Duodenal mucosa (tissue), 2 donors: ENCODE results near the gene BMP2K.

Experiments used
- H3K27ac ChIP-seq: one replicate; pipeline ENCODE4 v1.7.0; 2013; ENCODE audit warnings: low read depth, low read length
- H3K27me3 ChIP-seq, 2 donors: one replicate each; pipeline ENCODE4 v1.7.0; 2013; ENCODE audit warnings: low read length in 2 of 2, control low read depth in 1 of 2; ENCODE audit not compliant: insufficient read depth in 2 of 2, control insufficient read depth in 1 of 2
- H3K36me3 ChIP-seq, 2 donors: one replicate each; pipeline ENCODE4 v1.7.0; 2013; ENCODE audit warnings: low read length in 2 of 2, control low read depth in 1 of 2; ENCODE audit not compliant: insufficient read depth in 2 of 2, control insufficient read depth in 1 of 2
- H3K4me1 ChIP-seq, 2 donors: one replicate each; pipeline ENCODE4 v1.7.0; 2013; ENCODE audit warnings: low read length in 2 of 2, control low read depth in 1 of 2; ENCODE audit not compliant: insufficient read depth in 2 of 2, control insufficient read depth in 1 of 2
- H3K4me3 ChIP-seq, 2 donors: one replicate each; pipeline ENCODE4 v1.7.0; 2013; ENCODE audit warnings: low read length in 2 of 2, low read depth in 1 of 2
- H3K9ac ChIP-seq, 2 donors: one replicate each; pipeline ENCODE4 v1.7.0; 2013; ENCODE audit warnings: low read length in 2 of 2, low read depth in 1 of 2
- H3K9me3 ChIP-seq, 2 donors: one replicate each; pipeline ENCODE4 v1.7.0; 2013; ENCODE audit warnings: low read length in 2 of 2, control low read depth in 1 of 2; ENCODE audit not compliant: control insufficient read depth in 1 of 2

Gene BMP2K

DNA sequence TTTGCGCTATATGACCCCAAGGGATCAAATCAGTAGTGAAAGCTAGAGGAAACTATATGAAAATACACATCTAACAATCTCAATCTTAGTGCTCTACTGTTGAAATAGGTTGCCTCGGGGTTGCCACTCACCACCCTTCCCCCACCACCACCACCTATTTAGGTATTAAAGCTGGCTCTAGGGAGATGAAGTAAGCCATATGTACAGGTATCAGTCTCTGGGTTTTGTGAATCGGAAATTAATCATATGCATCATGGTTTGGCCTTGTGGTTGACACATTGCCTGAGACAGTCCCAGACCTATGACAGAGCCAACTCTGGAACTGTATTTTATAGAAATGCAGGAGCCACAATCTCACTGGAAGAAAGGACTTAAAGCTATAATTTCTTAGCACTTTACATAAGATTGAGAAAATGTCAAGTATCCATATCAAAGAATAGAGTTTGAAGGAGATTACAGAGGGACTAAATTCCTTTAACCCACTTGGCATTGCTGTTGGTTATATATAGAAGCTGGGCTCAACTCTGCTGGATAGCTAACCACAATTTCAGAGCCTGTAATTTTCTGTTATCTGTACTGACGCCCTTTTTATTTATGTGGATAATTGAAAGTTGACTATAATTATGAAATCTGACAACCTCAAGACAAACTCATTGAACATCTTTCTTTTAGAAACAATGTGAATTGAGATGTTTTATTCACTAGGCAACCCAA lies 26.7 kb upstream of the BMP2K start:
- Histone ChIP-seq H3K27me3 (no peaks in the 10 kb centered on the region), H3K4me3 (no peak overlapping the region), H3K27ac (no peak overlapping the region), H3K9me3 (no peaks in the 10 kb centered on the region), H3K36me3 (no peaks in the 10 kb centered on the region), H3K9ac (no peak overlapping the region), H3K4me1 (peaks cover 4 to 6% of the 10 kb centered on the region in 2 donors)

- H3K9me3 ChIP-seq: no peaks in the 10 kb centered on the region
- peaks cover 4 to 6% of the 10 kb centered on the region in 2 donors for H3K4me1 ChIP-seq
- no peak overlapping the region for H3K4me3 ChIP-seq
- no peak overlapping the region for H3K9ac ChIP-seq
- no peak overlapping the region for H3K27ac ChIP-seq
- no peaks in the 10 kb centered on the region for H3K36me3 ChIP-seq
- H3K27me3 ChIP-seq: no peaks in the 10 kb centered on the region
These were observed 26.0 kb upstream of the BMP2K start for GRCh38 chr4:78749972-78750727.

- no peaks in the 10 kb centered on the region for H3K27me3 ChIP-seq
- no peak overlapping the region for H3K4me3 ChIP-seq
- H3K9me3 ChIP-seq: no peaks in the 10 kb centered on the region
- peaks cover 4 to 6% of the 10 kb centered on the region in 2 donors for H3K4me1 ChIP-seq
- no peaks in the 10 kb centered on the region for H3K36me3 ChIP-seq
- no peak overlapping the region for H3K27ac ChIP-seq
- H3K9ac ChIP-seq: no peak overlapping the region
These were observed 23.1 kb upstream of the BMP2K start for GRCh38 chr4:78753091-78753490.

GRCh38 chr4:78754872-78755271 lies 21.3 kb upstream of the BMP2K start:
- no peak overlapping the region for H3K9ac ChIP-seq
- no peak overlapping the region for H3K27ac ChIP-seq
- H3K36me3 ChIP-seq: no peaks in the 10 kb centered on the region
- no peaks in the 10 kb centered on the region for H3K27me3 ChIP-seq
- H3K4me1 ChIP-seq: peaks cover 4 to 6% of the 10 kb centered on the region in 2 donors
- H3K9me3 ChIP-seq: no peaks in the 10 kb centered on the region
- no peak overlapping the region for H3K4me3 ChIP-seq

- no peaks in the 10 kb centered on the region for H3K36me3 ChIP-seq
These were observed 20.0 kb upstream of the BMP2K start for GRCh38 chr4:78756137-78756536.

DNA sequence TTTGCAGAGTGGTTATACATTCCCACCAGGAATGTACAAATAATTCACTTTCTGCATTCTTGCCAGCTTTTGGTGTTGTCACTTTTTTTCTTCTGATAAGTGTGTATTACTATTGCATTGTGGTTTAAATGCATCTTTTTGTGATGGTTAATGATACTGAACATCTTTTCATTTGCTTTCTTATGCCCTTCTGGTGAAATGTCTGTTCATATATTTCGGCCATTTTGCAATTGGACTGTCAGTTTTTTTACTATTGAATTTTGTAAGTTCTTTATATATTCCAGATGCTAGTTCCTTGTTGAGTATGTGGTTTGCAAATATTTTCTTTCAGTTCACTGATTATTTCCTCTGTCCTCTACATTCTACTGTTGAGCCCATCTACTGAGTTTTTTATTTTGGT lies 19.4 kb upstream of the BMP2K start:
- Histone ChIP-seq H3K36me3 (no peaks in the 10 kb centered on the region), H3K4me3 (no peak overlapping the region), H3K4me1 (no peaks in the 10 kb centered on the region), H3K9me3 (no peaks in the 10 kb centered on the region), H3K27ac (no peak overlapping the region), H3K27me3 (no peaks in the 10 kb centered on the region), H3K9ac (no peak overlapping the region)

More at GRCh38 chr4:78756137-78756536, 20.0 kb upstream of the BMP2K start:
- Histone ChIP-seq H3K27me3 (no peaks in the 10 kb centered on the region), H3K4me1 (no peaks in the 10 kb centered on the region), H3K4me3 (no peak overlapping the region), H3K9me3 (no peaks in the 10 kb centered on the region), H3K27ac (no peak overlapping the region), H3K9ac (no peak overlapping the region)

DNA sequence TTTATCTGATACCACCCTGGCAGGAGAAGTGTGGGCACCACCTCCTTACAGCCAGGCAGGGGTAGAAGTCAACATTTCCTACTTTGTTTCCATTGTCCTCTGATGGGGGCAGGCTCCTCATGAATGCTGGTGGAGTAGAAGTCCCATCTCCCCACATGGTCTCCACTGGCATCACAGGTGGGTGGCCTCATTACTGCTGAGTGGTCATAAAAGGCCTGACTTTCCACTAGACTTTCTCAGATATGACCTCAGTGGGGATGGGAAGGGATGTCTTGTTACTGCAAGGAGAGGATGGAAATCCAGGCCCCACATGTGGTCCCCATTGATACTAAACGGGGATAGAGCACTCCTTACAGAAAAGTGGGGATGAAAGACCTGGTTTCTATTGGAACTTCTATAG lies 18.6 kb upstream of the BMP2K start:
- Histone ChIP-seq H3K27ac (no peak overlapping the region), H3K4me3 (no peak overlapping the region), H3K9ac (no peak overlapping the region), H3K36me3 (no peaks in the 10 kb centered on the region), H3K4me1 (no peaks in the 10 kb centered on the region), H3K27me3 (no peaks in the 10 kb centered on the region), H3K9me3 (no peaks in the 10 kb centered on the region)

- Histone ChIP-seq H3K27me3 (no peaks in the 10 kb centered on the region), H3K4me1 (no peaks in the 10 kb centered on the region), H3K9me3 (no peaks in the 10 kb centered on the region), H3K36me3 (no peaks in the 10 kb centered on the region), H3K9ac (no peak overlapping the region), H3K27ac (no peak overlapping the region), H3K4me3 (no peak overlapping the region)
These were observed 18.1 kb upstream of the BMP2K start for GRCh38 chr4:78758085-78758484.

DNA sequence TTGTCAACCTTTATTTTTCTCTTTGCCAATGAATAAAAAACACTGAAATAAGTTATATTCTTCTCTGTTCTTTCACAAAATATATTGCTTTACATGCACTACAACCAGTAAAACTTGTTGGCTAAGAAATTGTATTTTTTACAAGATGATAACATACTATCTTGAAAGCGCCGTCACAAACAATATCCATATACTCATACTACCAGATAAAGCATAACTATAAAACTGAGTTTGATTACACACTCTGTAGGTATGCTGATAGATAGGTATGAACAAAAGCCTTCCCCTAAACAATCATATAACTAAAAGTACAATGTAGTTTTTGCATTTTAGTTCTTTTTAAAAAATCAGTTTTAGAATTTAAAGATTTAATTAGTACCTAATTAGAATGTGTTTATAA lies 13.6 kb upstream of the BMP2K start:
- Histone ChIP-seq H3K27me3 (no peaks in the 10 kb centered on the region), H3K9ac (no peak overlapping the region), H3K27ac (no peak overlapping the region), H3K4me1 (no peaks in the 10 kb centered on the region), H3K36me3 (no peaks in the 10 kb centered on the region), H3K9me3 (no peaks in the 10 kb centered on the region), H3K4me3 (no peak overlapping the region)

DNA sequence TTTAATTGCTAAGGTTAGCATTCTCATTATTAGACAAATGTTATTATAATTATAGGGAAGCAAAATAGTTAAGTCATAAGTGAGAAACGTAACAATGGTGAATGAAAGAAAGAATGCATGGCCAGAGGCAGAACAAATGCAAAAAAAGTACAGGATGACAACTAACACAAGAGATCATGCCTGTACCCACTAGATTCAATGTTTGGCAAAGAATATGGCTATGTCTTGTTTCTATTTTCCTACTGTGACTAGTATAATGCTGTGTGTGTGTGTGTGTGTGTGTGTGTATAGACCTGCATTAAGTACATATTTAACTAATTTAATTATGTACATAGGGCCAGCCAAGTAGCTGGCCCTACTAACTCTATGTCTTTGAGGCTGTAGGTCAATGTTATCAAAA lies 12.9 kb upstream of the BMP2K start:
- Histone ChIP-seq H3K27ac (no peak overlapping the region), H3K27me3 (no peaks in the 10 kb centered on the region), H3K4me1 (no peaks in the 10 kb centered on the region), H3K4me3 (no peak overlapping the region), H3K9me3 (no peaks in the 10 kb centered on the region), H3K9ac (no peak overlapping the region), H3K36me3 (no peaks in the 10 kb centered on the region)
